ENCODE data around the gene LMO1. TPM values are rescaled to one million over a fixed set of nuclear protein-coding genes. Genes with fewer than 3 reads are reported as not detected.

Gene LMO1
- total and polyA plus RNA-seq, 4 donors = not detected

DNA sequence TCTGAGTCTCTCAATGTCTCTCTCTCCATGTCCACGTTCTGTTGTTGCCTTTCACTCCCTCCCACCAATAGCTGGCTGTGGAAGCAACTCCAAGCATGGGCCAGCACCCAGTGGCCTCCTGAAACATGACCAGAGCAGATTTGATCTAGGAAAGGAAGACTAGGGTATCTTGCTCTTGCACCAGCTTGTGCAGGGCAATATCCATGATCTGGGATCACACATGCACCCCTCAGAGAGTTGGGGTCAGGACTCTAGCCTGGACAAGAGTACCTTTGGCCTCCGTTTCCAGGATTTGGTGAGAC is 60.3 kb downstream of the LMO1 start:
- no peaks in the 10 kb centered on the region for H3K27me3 ChIP-seq (ENCODE audit: control insufficient read depth in 4 of 4, insufficient read depth in 4 of 4, low read length in 3 of 4)
- H3K9ac ChIP-seq (ENCODE audit: low read depth in 1 of 2, low read length in 2 of 2) = no peak overlapping the region
- H3K4me1 ChIP-seq (ENCODE audit: control insufficient read depth in 4 of 4, insufficient read depth in 4 of 4, low read length in 3 of 4) = peaks cover 0 to 6% (median 0%) of the 10 kb centered on the region in 4 donors
- DNase-seq (ENCODE audit: low spot score) = no peak
- H3K27ac ChIP-seq (ENCODE audit: low read depth in 1 of 2, low read length in 2 of 2) = no peak overlapping the region
- TF ChIP-seq, protein P1, sequence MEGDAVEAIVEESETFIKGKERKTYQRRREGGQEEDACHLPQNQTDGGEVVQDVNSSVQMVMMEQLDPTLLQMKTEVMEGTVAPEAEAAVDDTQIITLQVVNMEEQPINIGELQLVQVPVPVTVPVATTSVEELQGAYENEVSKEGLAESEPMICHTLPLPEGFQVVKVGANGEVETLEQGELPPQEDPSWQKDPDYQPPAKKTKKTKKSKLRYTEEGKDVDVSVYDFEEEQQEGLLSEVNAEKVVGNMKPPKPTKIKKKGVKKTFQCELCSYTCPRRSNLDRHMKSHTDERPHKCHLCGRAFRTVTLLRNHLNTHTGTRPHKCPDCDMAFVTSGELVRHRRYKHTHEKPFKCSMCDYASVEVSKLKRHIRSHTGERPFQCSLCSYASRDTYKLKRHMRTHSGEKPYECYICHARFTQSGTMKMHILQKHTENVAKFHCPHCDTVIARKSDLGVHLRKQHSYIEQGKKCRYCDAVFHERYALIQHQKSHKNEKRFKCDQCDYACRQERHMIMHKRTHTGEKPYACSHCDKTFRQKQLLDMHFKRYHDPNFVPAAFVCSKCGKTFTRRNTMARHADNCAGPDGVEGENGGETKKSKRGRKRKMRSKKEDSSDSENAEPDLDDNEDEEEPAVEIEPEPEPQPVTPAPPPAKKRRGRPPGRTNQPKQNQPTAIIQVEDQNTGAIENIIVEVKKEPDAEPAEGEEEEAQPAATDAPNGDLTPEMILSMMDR (IDR thresholded peaks at IDR 0.05; ENCODE audit: low read depth, low read length, missing input control) = no peak
- TF ChIP-seq, protein P2, sequence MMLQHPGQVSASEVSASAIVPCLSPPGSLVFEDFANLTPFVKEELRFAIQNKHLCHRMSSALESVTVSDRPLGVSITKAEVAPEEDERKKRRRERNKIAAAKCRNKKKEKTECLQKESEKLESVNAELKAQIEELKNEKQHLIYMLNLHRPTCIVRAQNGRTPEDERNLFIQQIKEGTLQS (IDR thresholded peaks at IDR 0.05) = no peak
- TF ChIP-seq SP1 (IDR thresholded peaks at IDR 0.05) = no peak
- TF ChIP-seq NR2F2 (IDR thresholded peaks at IDR 0.05) = no peak
- TF ChIP-seq RAD21 (IDR thresholded peaks at IDR 0.05) = no peak
- no peak for TF ChIP-seq FOXA2 (IDR thresholded peaks at IDR 0.05)
- TF ChIP-seq HNF4A (conservative IDR thresholded peaks at IDR 0.05) = no peak
- TF ChIP-seq, protein P3, sequence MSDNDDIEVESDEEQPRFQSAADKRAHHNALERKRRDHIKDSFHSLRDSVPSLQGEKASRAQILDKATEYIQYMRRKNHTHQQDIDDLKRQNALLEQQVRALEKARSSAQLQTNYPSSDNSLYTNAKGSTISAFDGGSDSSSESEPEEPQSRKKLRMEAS (IDR thresholded peaks at IDR 0.05) = no peak
- no peak for TF ChIP-seq GABPA (IDR thresholded peaks at IDR 0.05 in 1 of 2, conservative IDR thresholded peaks at IDR 0.05 in 1 of 2)
- TF ChIP-seq, protein P4, sequence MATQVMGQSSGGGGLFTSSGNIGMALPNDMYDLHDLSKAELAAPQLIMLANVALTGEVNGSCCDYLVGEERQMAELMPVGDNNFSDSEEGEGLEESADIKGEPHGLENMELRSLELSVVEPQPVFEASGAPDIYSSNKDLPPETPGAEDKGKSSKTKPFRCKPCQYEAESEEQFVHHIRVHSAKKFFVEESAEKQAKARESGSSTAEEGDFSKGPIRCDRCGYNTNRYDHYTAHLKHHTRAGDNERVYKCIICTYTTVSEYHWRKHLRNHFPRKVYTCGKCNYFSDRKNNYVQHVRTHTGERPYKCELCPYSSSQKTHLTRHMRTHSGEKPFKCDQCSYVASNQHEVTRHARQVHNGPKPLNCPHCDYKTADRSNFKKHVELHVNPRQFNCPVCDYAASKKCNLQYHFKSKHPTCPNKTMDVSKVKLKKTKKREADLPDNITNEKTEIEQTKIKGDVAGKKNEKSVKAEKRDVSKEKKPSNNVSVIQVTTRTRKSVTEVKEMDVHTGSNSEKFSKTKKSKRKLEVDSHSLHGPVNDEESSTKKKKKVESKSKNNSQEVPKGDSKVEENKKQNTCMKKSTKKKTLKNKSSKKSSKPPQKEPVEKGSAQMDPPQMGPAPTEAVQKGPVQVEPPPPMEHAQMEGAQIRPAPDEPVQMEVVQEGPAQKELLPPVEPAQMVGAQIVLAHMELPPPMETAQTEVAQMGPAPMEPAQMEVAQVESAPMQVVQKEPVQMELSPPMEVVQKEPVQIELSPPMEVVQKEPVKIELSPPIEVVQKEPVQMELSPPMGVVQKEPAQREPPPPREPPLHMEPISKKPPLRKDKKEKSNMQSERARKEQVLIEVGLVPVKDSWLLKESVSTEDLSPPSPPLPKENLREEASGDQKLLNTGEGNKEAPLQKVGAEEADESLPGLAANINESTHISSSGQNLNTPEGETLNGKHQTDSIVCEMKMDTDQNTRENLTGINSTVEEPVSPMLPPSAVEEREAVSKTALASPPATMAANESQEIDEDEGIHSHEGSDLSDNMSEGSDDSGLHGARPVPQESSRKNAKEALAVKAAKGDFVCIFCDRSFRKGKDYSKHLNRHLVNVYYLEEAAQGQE (IDR thresholded peaks at IDR 0.05) = no peak
- TF ChIP-seq HNF4G (IDR thresholded peaks at IDR 0.05) = no peak
- no peak for TF ChIP-seq RXRA (IDR thresholded peaks at IDR 0.05)
- no peak for TF ChIP-seq JUND (IDR thresholded peaks at IDR 0.05)
- no peak for TF ChIP-seq EGR1 (IDR thresholded peaks at IDR 0.05; ENCODE audit: low read depth in 2 of 2)
- TF ChIP-seq, protein P5, sequence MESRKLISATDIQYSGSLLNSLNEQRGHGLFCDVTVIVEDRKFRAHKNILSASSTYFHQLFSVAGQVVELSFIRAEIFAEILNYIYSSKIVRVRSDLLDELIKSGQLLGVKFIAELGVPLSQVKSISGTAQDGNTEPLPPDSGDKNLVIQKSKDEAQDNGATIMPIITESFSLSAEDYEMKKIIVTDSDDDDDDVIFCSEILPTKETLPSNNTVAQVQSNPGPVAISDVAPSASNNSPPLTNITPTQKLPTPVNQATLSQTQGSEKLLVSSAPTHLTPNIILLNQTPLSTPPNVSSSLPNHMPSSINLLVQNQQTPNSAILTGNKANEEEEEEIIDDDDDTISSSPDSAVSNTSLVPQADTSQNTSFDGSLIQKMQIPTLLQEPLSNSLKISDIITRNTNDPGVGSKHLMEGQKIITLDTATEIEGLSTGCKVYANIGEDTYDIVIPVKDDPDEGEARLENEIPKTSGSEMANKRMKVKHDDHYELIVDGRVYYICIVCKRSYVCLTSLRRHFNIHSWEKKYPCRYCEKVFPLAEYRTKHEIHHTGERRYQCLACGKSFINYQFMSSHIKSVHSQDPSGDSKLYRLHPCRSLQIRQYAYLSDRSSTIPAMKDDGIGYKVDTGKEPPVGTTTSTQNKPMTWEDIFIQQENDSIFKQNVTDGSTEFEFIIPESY (IDR thresholded peaks at IDR 0.05) = no peak
- no peak for TF ChIP-seq FOXA1 (IDR thresholded peaks at IDR 0.05)
- TF ChIP-seq TAF1 (conservative IDR thresholded peaks at IDR 0.05) = no peak
- no peaks in the 10 kb centered on the region for H3K36me3 ChIP-seq (ENCODE audit: control insufficient read depth in 4 of 4, insufficient read depth in 3 of 4, low read depth in 1 of 4, low read length in 3 of 4)
- H3K4me3 ChIP-seq (ENCODE audit: low read depth in 1 of 3, low read length in 3 of 3) = no peak overlapping the region
- 81% methylated on average over 2 of the region's 2 CpGs for WGBS
- no peaks in the 10 kb centered on the region for H3K9me3 ChIP-seq (ENCODE audit: control insufficient read depth in 4 of 4, low read length in 3 of 4)
